B cell (primary cell): ENCODE results near the gene SRRM2.

Source experiments
- CTCF ChIP-seq: fragments of 200-600 bp; IDR thresholded peaks from one replicate; pipeline ENCODE4 v1.8.0; 2022; ENCODE audit warnings: antibody characterized with exemption, mild to moderate bottlenecking
- EZH2 ChIP-seq: IDR thresholded peaks from 2 replicates; pipeline ENCODE4 v1.6.1; 2012; ENCODE audit warnings: borderline replicate concordance, low read depth, mild to moderate bottlenecking, moderate library complexity, low read length; ENCODE audit not compliant: insufficient read depth, poor library complexity, severe bottlenecking

GRCh38 chr16:2745961-2746360 is 6.5 kb upstream of the SRRM2 start:
- TF ChIP-seq CTCF (no peak), EZH2 (no peak)
